GM12878 (cell line): ENCODE measurements around the gene SP4.

Experiments used
- CTCF ChIP-seq, 3 experiments: IDR thresholded peaks in 2 of 3; conservative IDR thresholded peaks in 1 of 3; 2 replicates each; pipeline ENCODE4 v1.5.1; 2011; ENCODE audit warnings: low read depth in 3 of 3, low read length in 3 of 3, mild to moderate bottlenecking in 3 of 3, control low read depth in 2 of 3, moderate library complexity in 2 of 3, inconsistent platforms in 1 of 3, mixed read lengths in 1 of 3; ENCODE audit not compliant: control insufficient read depth in 2 of 3, insufficient read depth in 1 of 3; ENCODE audit errors: extremely low read depth in 1 of 3
- EP300 ChIP-seq, 2 experiments: fragments of 150-350 bp in 1 of 2; IDR thresholded peaks; 2 replicates each; pipeline ENCODE4 v1.6.1; 2011 to 2012; ENCODE audit warnings: low read depth in 2 of 2, low read length in 2 of 2, borderline replicate concordance in 1 of 2, improper control_type of control experiment in 1 of 2, inconsistent platforms in 1 of 2; ENCODE audit not compliant: control insufficient read depth in 1 of 2
- IKZF1 ChIP-seq: fragments of 450-650 bp; conservative IDR thresholded peaks from 2 replicates; pipeline ENCODE4 v1.6.1; 2017; ENCODE audit warnings: antibody characterized with exemption, mild to moderate bottlenecking
- MEF2A ChIP-seq: IDR thresholded peaks from 2 replicates; pipeline ENCODE4 v1.6.1; 2011; ENCODE audit warnings: low read depth, mild to moderate bottlenecking, low read length, moderate library complexity; ENCODE audit not compliant: insufficient read depth
- NR2C2 ChIP-seq: IDR thresholded peaks from 2 replicates; pipeline ENCODE4 v1.6.1; 2011; ENCODE audit warnings: borderline replicate concordance, low read depth; ENCODE audit not compliant: control insufficient read depth, insufficient read length
- POLR2AphosphoS2 ChIP-seq: IDR thresholded peaks from 2 replicates; pipeline ENCODE4 v1.6.1; 2011; ENCODE audit warnings: low read depth, mild to moderate bottlenecking, low read length, improper control_type of control experiment, moderate library complexity
- SIN3A ChIP-seq: IDR thresholded peaks from 2 replicates; pipeline ENCODE4 v1.6.1; 2012; ENCODE audit warnings: low read depth, low read length, improper control_type of control experiment
- ZNF592 ChIP-seq: fragments of 450-650 bp; IDR thresholded peaks from 2 replicates; pipeline ENCODE4 v1.6.1; 2017; ENCODE audit warnings: mild to moderate bottlenecking, moderate library complexity

DNA sequence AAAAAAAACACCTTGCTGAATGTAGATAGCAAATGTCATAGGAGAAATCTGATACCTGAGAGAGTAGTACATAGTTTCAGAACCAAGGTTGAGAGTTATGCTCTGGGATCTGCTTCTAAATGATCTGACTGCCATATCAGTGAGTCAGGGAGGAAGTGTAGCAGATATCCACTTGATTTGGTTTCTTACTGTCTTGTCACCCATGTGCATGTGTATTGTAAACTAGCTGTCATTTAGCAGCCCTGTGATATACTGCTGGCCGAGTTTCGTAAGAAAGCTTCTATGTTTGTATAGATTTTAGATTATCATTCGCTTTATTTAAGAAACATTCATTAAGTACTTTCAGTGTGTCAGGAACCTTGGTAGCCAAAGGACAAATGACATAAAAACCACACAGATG, 42.0 kb downstream of the SP4 start:
- TF ChIP-seq SIN3A, result no peak
- no peak for TF ChIP-seq MEF2A
- TF ChIP-seq POLR2AphosphoS2, result no peak
- TF ChIP-seq ZNF592, result no peak
- no peak for TF ChIP-seq NR2C2
- TF ChIP-seq CTCF (IDR thresholded peaks at IDR 0.05 in 2 of 3, conservative IDR thresholded peaks at IDR 0.05 in 1 of 3; ENCODE audit: control insufficient read depth in 2 of 3, extremely low read depth in 1 of 3, insufficient read depth in 1 of 3, low read depth in 3 of 3, low read length in 3 of 3), result no peak
- no peak for TF ChIP-seq EP300 (IDR thresholded peaks at IDR 0.05; ENCODE audit: borderline replicate concordance in 1 of 2, control insufficient read depth in 1 of 2, low read depth in 2 of 2, low read length in 2 of 2)
- TF ChIP-seq IKZF1, result no peak
